Thoracic aorta (tissue), 2 donors: ENCODE results near the gene DCST1. TPM values are rescaled to one million over a fixed set of nuclear protein-coding genes. Genes with fewer than 3 reads are reported as not detected.

Source experiments
- ATAC-seq: fragments of 150-250 bp; one replicate; pipeline ENCODE4 v1.8.0; 2017; ENCODE audit warnings: low read depth; ENCODE audit not compliant: insufficient number of reproducible peaks, low FRiP score
- DNase-seq: peaks from one replicate; pipeline ENCODE4 v3.0.0-alpha.2; 2020; ENCODE audit warnings: low spot score
- H3K27ac ChIP-seq, 2 donors: fragments of 200-600 bp; sonication (generic); 1 replicate in 1 of 2; 2 replicates in 1 of 2; pipeline ENCODE4 v1.5.1; 2016; ENCODE audit warnings: mild to moderate bottlenecking in 2 of 2, moderate library complexity in 2 of 2
- H3K27me3 ChIP-seq: fragments of 200-600 bp; sonication (generic); replicated peaks from 2 replicates; pipeline ENCODE4 v1.6.0; 2016; ENCODE audit warnings: mild to moderate bottlenecking; ENCODE audit not compliant: insufficient read depth
- H3K36me3 ChIP-seq: fragments of 200-600 bp; sonication (generic); one replicate; pipeline ENCODE4 v1.5.1; 2016
- H3K4me1 ChIP-seq, 2 donors: fragments of 200-600 bp; sonication (generic); 1 replicate in 1 of 2; 2 replicates in 1 of 2; pipeline versions ENCODE4 v1.5.1 to v1.6.0; 2016; ENCODE audit warnings: low read depth in 2 of 2, mild to moderate bottlenecking in 1 of 2; ENCODE audit not compliant: control insufficient read depth in 1 of 2
- H3K4me3 ChIP-seq: fragments of 200-600 bp; sonication (generic); 2 replicates; pipeline ENCODE4 v1.5.1; 2016; ENCODE audit warnings: mild to moderate bottlenecking
- H3K9me3 ChIP-seq: fragments of 200-600 bp; sonication (generic); 2 replicates; pipeline ENCODE4 v1.5.1; 2016
- CTCF ChIP-seq: fragments of 200-600 bp; sonication (generic); IDR thresholded peaks from one replicate; pipeline ENCODE4 v1.5.1; 2019; ENCODE audit warnings: antibody characterized with exemption
- total RNA-seq, 2 donors: library from RNA; depleted of rRNA; stranded (reverse); fragments of >200 nt; gene quantifications; one replicate each; pipeline versions ENCODE4 v1.1.0 to v1.2.3, GENCODE V29; 2016

Gene DCST1
- total RNA-seq, 2 donors from 2014 or later = not detected

- DNase-seq (no peak), ATAC-seq (no peak)
- Histone ChIP-seq H3K4me1 (peaks cover 4 to 11% of the 10 kb centered on the region in 2 donors), H3K36me3 (no peaks in the 10 kb centered on the region), H3K27me3 (no peaks in the 10 kb centered on the region), H3K27ac (no peak overlapping the region), H3K9me3 (no peaks in the 10 kb centered on the region), H3K4me3 (peak overlapping the region; percentile 77)
- no peak for TF ChIP-seq CTCF
Observed at GRCh38 chr1:155070158-155070621, 36.6 kb downstream of the DCST1 start.

- DNase-seq (peak; percentile 53), ATAC-seq (peak; percentile 32)
- peak; percentile 50 for TF ChIP-seq CTCF
- Histone ChIP-seq H3K9me3 (no peaks in the 10 kb centered on the region), H3K36me3 (no peaks in the 10 kb centered on the region), H3K4me3 (peak overlapping the region; percentile 77), H3K27ac (peak overlapping the region in 1 of 2 donors; percentile 19), H3K27me3 (no peaks in the 10 kb centered on the region), H3K4me1 (peaks cover 4 to 11% of the 10 kb centered on the region in 2 donors)
Observed at GRCh38 chr1:155070721-155071569, 37.3 kb downstream of the DCST1 start.

- ATAC-seq = no peak
- Histone ChIP-seq H3K36me3 (no peaks in the 10 kb centered on the region), H3K4me1 (peaks cover 4 to 11% of the 10 kb centered on the region in 2 donors), H3K4me3 (peak overlapping the region; percentile 77), H3K9me3 (no peaks in the 10 kb centered on the region), H3K27me3 (no peaks in the 10 kb centered on the region), H3K27ac (no peak overlapping the region)
- no peak for TF ChIP-seq CTCF
- DNase-seq = no peak
Observed at GRCh38 chr1:155071701-155072100, 38.1 kb downstream of the DCST1 start.

GRCh38 chr1:155072531-155073289, 39.1 kb downstream of the DCST1 start:
- ATAC-seq (no peak), DNase-seq (no peak)
- Histone ChIP-seq H3K9me3 (no peaks in the 10 kb centered on the region), H3K4me1 (peaks cover 4 to 11% of the 10 kb centered on the region in 2 donors), H3K27me3 (no peaks in the 10 kb centered on the region), H3K27ac (no peak overlapping the region), H3K36me3 (no peaks in the 10 kb centered on the region), H3K4me3 (no peak overlapping the region)
- TF ChIP-seq CTCF = no peak
